Measurements from ENCODE around the gene SRSF4. TPM values are rescaled to one million over a fixed set of nuclear protein-coding genes. Genes with fewer than 3 reads are reported as not detected.

The SRSF4 gene
- total RNA-seq, 1 experiment from 2014 or later = 31.7 TPM

GRCh38 chr1:29148656-29149491 is 32.8 kb downstream of the SRSF4 start:
- no peak overlapping the region for H3K4me3 ChIP-seq (ENCODE audit: low read length)
- H3K79me2 ChIP-seq (ENCODE audit: low read length) = peaks cover 9% of the 10 kb centered on the region; the same call in 1 of the 2 replicates
- H3K36me3 ChIP-seq (ENCODE audit: insufficient read depth, low read length) = peaks cover 59% of the 10 kb centered on the region
- H3K9me2 ChIP-seq (replicated peaks; ENCODE audit: insufficient read depth, low read length) = no peaks in the 10 kb centered on the region
- no peaks in the 10 kb centered on the region for H3K27me3 ChIP-seq (ENCODE audit: low read length)
- DNase-seq = no peak
- H3K9me3 ChIP-seq (ENCODE audit: low read length) = no peaks in the 10 kb centered on the region
- H3K9ac ChIP-seq (ENCODE audit: low read length) = no peak overlapping the region
- H3K27ac ChIP-seq (ENCODE audit: low read length) = no peak overlapping the region
- no peaks in the 10 kb centered on the region for H3K4me1 ChIP-seq (ENCODE audit: low read length)
- peaks cover 10% of the 10 kb centered on the region; the same call in 1 of the 2 replicates for H4K20me1 ChIP-seq (ENCODE audit: insufficient read depth, low read depth, low read length)
- H3K4me2 ChIP-seq (ENCODE audit: low read depth, low read length, poor library complexity, severe bottlenecking) = no peak overlapping the region
- H2AFZ ChIP-seq (ENCODE audit: low read length) = no peak overlapping the region

GRCh38 chr1:29145739-29146437 is 35.8 kb downstream of the SRSF4 start:
- Histone ChIP-seq H3K36me3 (ENCODE audit: insufficient read depth, low read length) (peaks cover 40% of the 10 kb centered on the region), H4K20me1 (ENCODE audit: insufficient read depth, low read depth, low read length) (peaks cover 6% of the 10 kb centered on the region; the same call in 1 of the 2 replicates), H3K4me1 (ENCODE audit: low read length) (0 out of 2 replicates have a peak, but pooled peaks cover 2% of the 10 kb centered on the region), H3K4me3 (ENCODE audit: low read length) (no peak overlapping the region), H3K4me2 (ENCODE audit: low read depth, low read length, poor library complexity, severe bottlenecking) (no peak overlapping the region), H3K9me2 (replicated peaks; ENCODE audit: insufficient read depth, low read length) (no peaks in the 10 kb centered on the region), H3K79me2 (ENCODE audit: low read length) (no peaks in the 10 kb centered on the region), H3K9ac (ENCODE audit: low read length) (no peak overlapping the region), H3K9me3 (ENCODE audit: low read length) (no peaks in the 10 kb centered on the region), H3K27me3 (ENCODE audit: low read length) (no peaks in the 10 kb centered on the region), H2AFZ (ENCODE audit: low read length) (no peak overlapping the region), H3K27ac (ENCODE audit: low read length) (no peak overlapping the region)
- DNase-seq = no peak

GRCh38 chr1:29144178-29144577 is 37.5 kb downstream of the SRSF4 start:
- Histone ChIP-seq H3K9me3 (ENCODE audit: low read length) (no peaks in the 10 kb centered on the region), H4K20me1 (ENCODE audit: insufficient read depth, low read depth, low read length) (peaks cover 6% of the 10 kb centered on the region; the same call in 1 of the 2 replicates), H3K4me2 (ENCODE audit: low read depth, low read length, poor library complexity, severe bottlenecking) (no peak overlapping the region), H3K27me3 (ENCODE audit: low read length) (no peaks in the 10 kb centered on the region), H2AFZ (ENCODE audit: low read length) (no peak overlapping the region), H3K4me1 (ENCODE audit: low read length) (0 out of 2 replicates have a peak, but pooled peaks cover 2% of the 10 kb centered on the region), H3K4me3 (ENCODE audit: low read length) (no peak overlapping the region), H3K36me3 (ENCODE audit: insufficient read depth, low read length) (peaks cover 30% of the 10 kb centered on the region), H3K79me2 (ENCODE audit: low read length) (no peaks in the 10 kb centered on the region), H3K9me2 (replicated peaks; ENCODE audit: insufficient read depth, low read length) (no peaks in the 10 kb centered on the region), H3K9ac (ENCODE audit: low read length) (no peak overlapping the region), H3K27ac (ENCODE audit: low read length) (no peak overlapping the region)
- DNase-seq = no peak

DNA sequence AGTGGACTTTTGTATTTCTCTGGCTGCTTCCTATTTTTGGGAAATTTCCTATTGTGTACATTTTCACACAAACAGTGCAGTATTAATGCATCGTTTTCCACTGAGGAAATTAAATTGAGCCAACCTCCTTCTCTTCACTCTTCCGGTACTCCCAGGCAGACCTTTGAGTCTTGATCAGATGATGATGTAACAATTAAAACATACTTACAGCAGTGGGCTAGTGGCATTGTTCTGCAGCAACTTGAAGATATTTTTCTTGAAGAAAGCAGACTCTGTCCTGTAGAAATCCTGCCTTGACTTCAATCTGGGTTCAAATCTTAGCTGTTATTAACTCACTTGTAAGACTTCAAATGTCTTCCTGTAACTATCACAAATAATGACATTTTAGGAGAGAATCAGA is 39.0 kb downstream of the SRSF4 start:
- Histone ChIP-seq H3K79me2 (ENCODE audit: low read length) (no peaks in the 10 kb centered on the region), H3K27me3 (ENCODE audit: low read length) (no peaks in the 10 kb centered on the region), H4K20me1 (ENCODE audit: insufficient read depth, low read depth, low read length) (peaks cover 3% of the 10 kb centered on the region; the same call in 1 of the 2 replicates), H3K36me3 (ENCODE audit: insufficient read depth, low read length) (peaks cover 15% of the 10 kb centered on the region), H3K9me2 (replicated peaks; ENCODE audit: insufficient read depth, low read length) (no peaks in the 10 kb centered on the region), H2AFZ (ENCODE audit: low read length) (no peak overlapping the region), H3K9ac (ENCODE audit: low read length) (no peak overlapping the region), H3K4me2 (ENCODE audit: low read depth, low read length, poor library complexity, severe bottlenecking) (no peak overlapping the region), H3K27ac (ENCODE audit: low read length) (no peak overlapping the region; the same call in 1 of the 2 replicates), H3K4me3 (ENCODE audit: low read length) (no peak overlapping the region), H3K4me1 (ENCODE audit: low read length) (0 out of 2 replicates have a peak, but pooled peaks cover 2% of the 10 kb centered on the region), H3K9me3 (ENCODE audit: low read length) (no peaks in the 10 kb centered on the region)
- DNase-seq = no peak

DNA sequence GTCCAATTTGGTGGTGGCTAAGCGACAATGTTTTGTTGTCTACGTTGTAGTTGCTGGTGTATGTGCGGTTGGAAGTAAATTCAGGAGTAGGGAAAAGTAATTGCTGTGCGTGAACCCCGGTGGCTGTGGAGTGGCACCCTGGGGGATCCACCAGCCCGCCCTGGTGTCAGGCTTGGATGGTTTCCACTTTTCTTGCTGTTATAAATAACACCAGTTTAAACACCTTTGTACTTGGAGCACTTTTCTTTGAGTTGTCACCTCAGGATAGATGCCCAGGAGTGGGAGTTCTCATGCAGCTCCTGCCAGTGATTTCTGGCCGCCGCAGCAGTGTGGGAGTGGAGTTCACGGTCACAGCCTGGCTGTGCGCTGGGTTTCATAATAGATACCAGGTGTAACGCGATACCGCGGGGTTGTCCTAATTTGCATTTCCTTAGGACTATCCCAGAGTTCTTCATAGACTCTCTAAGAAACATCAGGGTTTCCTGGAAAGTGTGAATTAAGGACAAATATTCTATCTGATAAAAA is 45.2 kb downstream of the SRSF4 start:
- Histone ChIP-seq H3K27ac (ENCODE audit: low read length) (no peak overlapping the region), H3K79me2 (ENCODE audit: low read length) (no peaks in the 10 kb centered on the region), H3K4me1 (ENCODE audit: low read length) (no peaks in the 10 kb centered on the region), H3K27me3 (ENCODE audit: low read length) (no peaks in the 10 kb centered on the region), H3K4me2 (ENCODE audit: low read depth, low read length, poor library complexity, severe bottlenecking) (no peak overlapping the region), H2AFZ (ENCODE audit: low read length) (no peak overlapping the region), H3K4me3 (ENCODE audit: low read length) (no peak overlapping the region), H3K36me3 (ENCODE audit: insufficient read depth, low read length) (no peaks in the 10 kb centered on the region), H3K9me2 (replicated peaks; ENCODE audit: insufficient read depth, low read length) (no peaks in the 10 kb centered on the region), H3K9me3 (ENCODE audit: low read length) (no peaks in the 10 kb centered on the region), H3K9ac (ENCODE audit: low read length) (no peak overlapping the region), H4K20me1 (ENCODE audit: insufficient read depth, low read depth, low read length) (no peaks in the 10 kb centered on the region)
- no peak for DNase-seq

GRCh38 chr1:29134695-29135028 is 47.0 kb downstream of the SRSF4 start:
- Histone ChIP-seq H3K4me1 (ENCODE audit: low read length) (no peaks in the 10 kb centered on the region), H3K79me2 (ENCODE audit: low read length) (no peaks in the 10 kb centered on the region), H3K27me3 (ENCODE audit: low read length) (no peaks in the 10 kb centered on the region), H3K4me3 (ENCODE audit: low read length) (no peak overlapping the region), H3K4me2 (ENCODE audit: low read depth, low read length, poor library complexity, severe bottlenecking) (no peak overlapping the region), H3K9me3 (ENCODE audit: low read length) (no peaks in the 10 kb centered on the region), H3K9me2 (replicated peaks; ENCODE audit: insufficient read depth, low read length) (no peaks in the 10 kb centered on the region), H3K36me3 (ENCODE audit: insufficient read depth, low read length) (no peaks in the 10 kb centered on the region), H2AFZ (ENCODE audit: low read length) (no peak overlapping the region), H3K9ac (ENCODE audit: low read length) (no peak overlapping the region), H3K27ac (ENCODE audit: low read length) (no peak overlapping the region), H4K20me1 (ENCODE audit: insufficient read depth, low read depth, low read length) (no peaks in the 10 kb centered on the region)
- no peak for DNase-seq

DNA sequence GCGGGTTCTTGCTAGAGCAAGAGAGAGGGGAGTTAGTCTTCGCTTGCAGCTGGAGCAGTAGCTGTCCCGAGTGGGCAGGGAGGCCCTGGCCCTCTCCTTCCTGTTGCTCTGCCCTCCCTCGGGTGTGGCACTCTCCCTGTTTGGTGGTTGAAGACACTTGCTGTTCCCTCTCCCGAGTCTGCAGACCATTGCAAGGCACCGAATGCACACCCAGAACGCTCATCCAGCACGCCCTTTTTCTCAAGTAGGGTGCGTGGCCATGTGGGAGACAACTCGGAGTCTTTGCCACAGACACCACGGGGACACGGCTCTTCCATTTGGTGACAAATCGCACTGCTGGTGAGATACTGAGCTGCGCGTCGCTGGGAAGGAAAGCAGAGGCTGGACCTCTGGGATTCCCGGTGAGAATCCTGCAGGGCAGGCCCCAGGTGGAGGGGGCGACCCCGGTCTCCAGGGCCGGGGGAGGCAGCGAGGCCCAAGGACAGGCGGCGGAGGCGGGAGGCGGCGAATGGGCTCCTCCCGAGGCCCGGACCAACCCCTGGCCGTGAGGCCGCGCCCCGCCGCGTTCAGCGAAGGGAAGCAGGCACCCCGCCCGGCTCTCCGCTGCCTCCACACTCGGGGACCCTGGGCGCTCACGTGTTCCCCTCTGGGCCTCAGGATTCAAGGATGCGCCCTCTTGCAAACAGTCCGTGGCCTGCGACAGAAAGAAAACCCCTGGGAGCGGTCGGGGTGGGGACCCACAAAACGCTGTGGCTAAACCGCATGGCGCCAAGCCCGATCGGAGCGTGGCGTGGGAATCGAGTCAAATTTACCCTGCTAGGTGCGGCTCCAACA is 47.6 kb downstream of the SRSF4 start:
- DNase-seq = no peak
- Histone ChIP-seq H3K4me3 (ENCODE audit: low read length) (no peak overlapping the region), H3K9ac (ENCODE audit: low read length) (no peak overlapping the region), H3K27ac (ENCODE audit: low read length) (no peak overlapping the region), H2AFZ (ENCODE audit: low read length) (no peak overlapping the region), H3K36me3 (ENCODE audit: insufficient read depth, low read length) (no peaks in the 10 kb centered on the region), H3K4me1 (ENCODE audit: low read length) (no peaks in the 10 kb centered on the region), H3K9me2 (replicated peaks; ENCODE audit: insufficient read depth, low read length) (no peaks in the 10 kb centered on the region), H3K9me3 (ENCODE audit: low read length) (no peaks in the 10 kb centered on the region), H4K20me1 (ENCODE audit: insufficient read depth, low read depth, low read length) (no peaks in the 10 kb centered on the region), H3K79me2 (ENCODE audit: low read length) (no peaks in the 10 kb centered on the region), H3K27me3 (ENCODE audit: low read length) (no peaks in the 10 kb centered on the region), H3K4me2 (ENCODE audit: low read depth, low read length, poor library complexity, severe bottlenecking) (no peak overlapping the region)
